ENCODE results near the gene PARVA.

The PARVA gene

DNA sequence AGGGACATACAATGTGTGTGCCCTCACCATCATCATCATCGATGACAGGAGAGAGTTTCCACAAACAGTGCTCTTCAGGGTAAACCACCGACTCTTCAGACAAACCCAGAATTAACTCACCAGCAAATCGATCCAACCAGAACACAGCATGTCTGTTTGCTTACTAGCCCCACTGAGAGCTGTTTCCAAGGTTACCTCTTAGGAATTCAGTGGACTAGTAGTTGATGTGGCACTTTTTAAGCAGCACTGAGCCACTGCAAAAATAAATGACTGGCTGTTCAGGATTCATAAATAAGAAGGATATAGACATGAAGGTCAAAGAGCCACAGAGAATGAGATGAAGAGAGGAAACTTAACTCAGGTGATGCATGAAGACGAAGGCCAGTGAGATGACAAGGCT, 83.1 kb downstream of the PARVA start:
- peaks cover 12% of the 10 kb centered on the region for H3K9me3 ChIP-seq (ENCODE audit: control insufficient read depth, insufficient read depth, low read depth, low read length)
- no peaks in the 10 kb centered on the region for H3K27me3 ChIP-seq (ENCODE audit: control insufficient read depth, insufficient read depth, low read length)
- H3K4me3 ChIP-seq (ENCODE audit: low read depth, low read length): no peak overlapping the region
- H3K27ac ChIP-seq (ENCODE audit: low read depth, low read length): no peak overlapping the region
- H3K36me3 ChIP-seq (ENCODE audit: control insufficient read depth, insufficient read depth, low read length): no peaks in the 10 kb centered on the region
- H3K4me1 ChIP-seq (ENCODE audit: control insufficient read depth, insufficient read depth, low read length): no peaks in the 10 kb centered on the region
- no peak overlapping the region for H3K9ac ChIP-seq (ENCODE audit: low read length)

DNA sequence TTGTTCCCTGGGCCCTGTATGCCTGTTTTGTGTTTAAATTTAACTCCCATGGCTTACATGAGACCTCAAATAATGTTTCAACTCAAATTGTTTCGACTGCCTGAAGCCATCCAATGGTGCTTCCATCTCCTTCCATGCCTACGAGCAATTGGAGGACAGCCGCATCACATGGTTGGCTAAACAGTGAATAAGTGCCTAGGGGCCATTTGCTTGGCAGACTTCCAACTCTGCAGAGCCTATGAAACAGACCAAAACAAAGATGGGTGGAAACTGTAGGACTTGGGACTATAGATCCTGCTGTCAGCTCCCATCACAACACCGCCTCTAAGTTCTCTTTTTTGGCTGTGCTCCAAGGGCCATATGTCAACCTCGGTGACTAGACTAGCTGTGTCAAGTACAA, 84.1 kb downstream of the PARVA start:
- Histone ChIP-seq H3K4me1 (ENCODE audit: control insufficient read depth, insufficient read depth, low read length) (no peaks in the 10 kb centered on the region), H3K9me3 (ENCODE audit: control insufficient read depth, insufficient read depth, low read depth, low read length) (peaks cover 12% of the 10 kb centered on the region), H3K4me3 (ENCODE audit: low read depth, low read length) (no peak overlapping the region), H3K9ac (ENCODE audit: low read length) (no peak overlapping the region), H3K27ac (ENCODE audit: low read depth, low read length) (no peak overlapping the region), H3K36me3 (ENCODE audit: control insufficient read depth, insufficient read depth, low read length) (no peaks in the 10 kb centered on the region), H3K27me3 (ENCODE audit: control insufficient read depth, insufficient read depth, low read length) (no peaks in the 10 kb centered on the region)

DNA sequence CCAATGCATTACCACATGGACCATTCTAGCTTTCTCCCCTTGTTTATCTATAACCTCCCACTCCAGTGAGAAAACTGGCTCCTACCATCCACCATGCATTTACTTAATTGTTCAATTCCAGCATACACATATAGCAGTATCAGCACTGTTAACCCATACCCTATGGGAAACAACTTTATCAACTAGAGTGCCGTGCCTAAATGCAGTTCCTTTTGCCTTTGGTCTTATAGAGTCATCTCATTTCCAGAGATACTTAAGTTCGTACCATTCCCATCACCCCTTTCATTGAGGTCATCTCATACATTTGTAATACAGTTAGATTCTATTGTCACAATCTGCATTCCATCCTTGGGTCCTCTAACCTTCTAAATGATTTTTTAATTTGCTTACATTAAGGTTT, 86.9 kb downstream of the PARVA start:
- Histone ChIP-seq H3K27me3 (ENCODE audit: control insufficient read depth, insufficient read depth, low read length) (no peaks in the 10 kb centered on the region), H3K9me3 (ENCODE audit: control insufficient read depth, insufficient read depth, low read depth, low read length) (peaks cover 12% of the 10 kb centered on the region), H3K36me3 (ENCODE audit: control insufficient read depth, insufficient read depth, low read length) (no peaks in the 10 kb centered on the region), H3K4me1 (ENCODE audit: control insufficient read depth, insufficient read depth, low read length) (no peaks in the 10 kb centered on the region), H3K9ac (ENCODE audit: low read length) (no peak overlapping the region), H3K4me3 (ENCODE audit: low read depth, low read length) (no peak overlapping the region), H3K27ac (ENCODE audit: low read depth, low read length) (no peak overlapping the region)

DNA sequence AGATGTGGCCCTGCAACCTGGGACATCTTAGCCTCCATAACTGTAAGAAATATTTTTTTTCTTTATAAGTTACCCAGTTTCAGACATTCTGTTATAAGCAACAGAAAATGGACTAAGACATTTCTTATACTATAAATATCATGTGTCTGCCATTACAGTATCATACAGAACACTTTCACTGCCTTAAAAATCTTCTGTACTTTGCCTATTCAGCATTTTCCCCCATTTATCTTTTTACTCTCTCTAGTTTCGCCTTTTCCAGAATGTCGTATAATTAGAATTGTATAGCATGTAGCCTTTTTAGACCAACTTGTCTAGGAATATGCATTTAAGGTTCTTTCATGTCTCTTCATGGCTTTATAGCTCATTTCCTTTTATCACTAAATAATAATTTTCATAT, 88.0 kb downstream of the PARVA start:
- H3K4me1 ChIP-seq (ENCODE audit: control insufficient read depth, insufficient read depth, low read length): no peaks in the 10 kb centered on the region
- no peak overlapping the region for H3K4me3 ChIP-seq (ENCODE audit: low read depth, low read length)
- no peaks in the 10 kb centered on the region for H3K36me3 ChIP-seq (ENCODE audit: control insufficient read depth, insufficient read depth, low read length)
- H3K27ac ChIP-seq (ENCODE audit: low read depth, low read length): no peak overlapping the region
- no peak overlapping the region for H3K9ac ChIP-seq (ENCODE audit: low read length)
- peaks cover 12% of the 10 kb centered on the region for H3K9me3 ChIP-seq (ENCODE audit: control insufficient read depth, insufficient read depth, low read depth, low read length)
- no peaks in the 10 kb centered on the region for H3K27me3 ChIP-seq (ENCODE audit: control insufficient read depth, insufficient read depth, low read length)

DNA sequence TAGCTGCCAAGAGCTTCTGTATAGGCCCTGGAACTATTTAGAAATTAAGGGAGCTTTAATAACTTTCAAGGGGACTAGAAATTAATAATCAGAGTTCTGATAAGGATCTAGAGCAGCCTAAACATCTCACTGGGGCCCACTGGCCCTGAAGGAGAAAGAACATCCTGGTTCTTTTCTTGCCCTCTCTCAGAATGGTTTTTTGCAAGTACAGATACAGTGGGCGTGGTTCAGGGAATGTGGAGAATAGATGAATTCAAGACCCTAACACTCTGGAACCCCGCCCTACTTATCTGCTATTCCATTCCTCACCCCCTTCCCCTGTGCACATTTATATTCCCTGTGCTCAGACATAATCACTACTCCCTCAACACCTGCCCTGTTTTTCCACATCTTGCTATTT, 90.2 kb downstream of the PARVA start:
- Histone ChIP-seq H3K4me1 (ENCODE audit: control insufficient read depth, insufficient read depth, low read length) (peaks cover 6% of the 10 kb centered on the region), H3K9me3 (ENCODE audit: control insufficient read depth, insufficient read depth, low read depth, low read length) (peaks cover 12% of the 10 kb centered on the region), H3K27me3 (ENCODE audit: control insufficient read depth, insufficient read depth, low read length) (no peaks in the 10 kb centered on the region), H3K36me3 (ENCODE audit: control insufficient read depth, insufficient read depth, low read length) (no peaks in the 10 kb centered on the region), H3K4me3 (ENCODE audit: low read depth, low read length) (no peak overlapping the region), H3K27ac (ENCODE audit: low read depth, low read length) (no peak overlapping the region), H3K9ac (ENCODE audit: low read length) (no peak overlapping the region)

DNA sequence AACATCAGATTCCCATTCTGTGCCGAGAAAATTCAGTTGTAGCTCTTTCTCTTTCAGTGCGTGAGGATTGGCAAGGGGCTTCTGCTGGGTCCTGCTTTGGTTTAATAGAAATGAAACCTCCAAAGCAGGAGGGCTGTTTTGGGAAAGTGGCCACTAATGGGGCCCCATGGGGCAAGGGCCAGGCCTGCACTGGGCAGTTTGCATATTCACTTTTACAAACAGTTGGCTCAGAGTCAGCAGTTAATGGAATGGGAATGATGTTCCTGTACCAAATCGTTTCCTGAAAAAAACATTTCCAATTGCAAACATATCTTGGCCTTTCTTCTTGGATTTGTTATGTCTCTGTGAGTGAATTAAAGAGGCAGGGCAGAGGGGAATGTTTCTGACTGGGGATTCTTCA, 92.1 kb downstream of the PARVA start:
- no peaks in the 10 kb centered on the region for H3K27me3 ChIP-seq (ENCODE audit: control insufficient read depth, insufficient read depth, low read length)
- peaks cover 17% of the 10 kb centered on the region for H3K4me1 ChIP-seq (ENCODE audit: control insufficient read depth, insufficient read depth, low read length)
- H3K9ac ChIP-seq (ENCODE audit: low read length): no peak overlapping the region
- peaks cover 6% of the 10 kb centered on the region for H3K9me3 ChIP-seq (ENCODE audit: control insufficient read depth, insufficient read depth, low read depth, low read length)
- H3K27ac ChIP-seq (ENCODE audit: low read depth, low read length): no peak overlapping the region
- no peaks in the 10 kb centered on the region for H3K36me3 ChIP-seq (ENCODE audit: control insufficient read depth, insufficient read depth, low read length)
- no peak overlapping the region for H3K4me3 ChIP-seq (ENCODE audit: low read depth, low read length)

DNA sequence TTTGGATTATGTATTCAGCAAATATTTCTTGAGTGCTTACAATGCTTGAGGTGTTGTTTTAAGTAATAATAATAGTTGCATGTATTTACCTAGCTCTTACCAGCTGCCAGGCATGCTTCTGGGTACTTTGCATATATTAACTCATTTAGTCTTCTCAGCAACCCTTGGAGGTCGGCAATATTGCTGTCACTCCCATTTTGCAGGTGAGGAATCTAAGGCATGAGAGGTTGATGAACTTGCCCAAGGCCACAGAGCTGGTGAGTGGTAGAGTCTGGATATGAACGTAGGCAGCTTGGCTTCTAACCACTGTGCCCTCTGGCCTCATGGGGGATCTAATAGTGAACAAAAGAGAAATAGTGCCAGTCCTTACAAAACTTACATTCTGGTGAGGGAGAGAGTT, 92.9 kb downstream of the PARVA start:
- H3K27me3 ChIP-seq (ENCODE audit: control insufficient read depth, insufficient read depth, low read length): no peaks in the 10 kb centered on the region
- H3K4me1 ChIP-seq (ENCODE audit: control insufficient read depth, insufficient read depth, low read length): peaks cover 17% of the 10 kb centered on the region
- H3K4me3 ChIP-seq (ENCODE audit: low read depth, low read length): no peak overlapping the region
- peaks cover 4% of the 10 kb centered on the region; the same call in 1 of the 2 replicates for H3K36me3 ChIP-seq (ENCODE audit: control insufficient read depth, insufficient read depth, low read length)
- H3K9ac ChIP-seq (ENCODE audit: low read length): no peak overlapping the region
- no peak overlapping the region for H3K27ac ChIP-seq (ENCODE audit: low read depth, low read length)
- no peaks in the 10 kb centered on the region for H3K9me3 ChIP-seq (ENCODE audit: control insufficient read depth, insufficient read depth, low read depth, low read length)

DNA sequence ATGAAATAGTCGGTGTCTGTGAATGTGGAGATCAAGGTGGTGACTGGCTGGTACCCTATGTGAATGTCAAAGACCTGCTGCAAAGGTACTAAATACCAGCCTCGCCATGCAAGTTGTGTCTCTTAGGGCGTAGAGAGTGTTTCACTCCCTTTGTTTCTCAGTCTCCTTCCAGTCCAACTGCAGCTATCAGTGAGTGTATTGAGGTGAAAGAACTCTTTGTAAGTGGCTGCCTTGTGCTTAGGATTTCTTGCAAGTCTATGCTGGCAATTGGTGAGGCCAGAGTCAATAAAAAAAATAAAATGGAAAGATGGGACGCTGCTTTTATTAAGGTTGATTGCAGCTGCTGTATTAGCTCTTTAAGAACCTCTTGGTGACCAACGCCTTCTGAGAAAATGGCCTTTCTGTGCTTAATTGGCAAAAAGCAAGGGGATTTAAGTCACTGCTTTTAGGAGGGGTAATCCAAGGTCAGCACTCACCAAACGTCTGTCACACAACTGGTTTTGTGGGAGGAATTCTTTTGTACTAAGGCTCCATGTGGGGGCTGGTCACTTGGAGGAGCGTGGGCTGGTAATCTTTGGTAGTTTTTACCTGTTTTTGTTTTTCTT, 95.1 kb downstream of the PARVA start:
- no peak overlapping the region for H3K4me3 ChIP-seq (ENCODE audit: low read depth, low read length)
- H3K36me3 ChIP-seq (ENCODE audit: control insufficient read depth, insufficient read depth, low read length): peaks cover 4% of the 10 kb centered on the region; the same call in 1 of the 2 replicates
- no peak overlapping the region for H3K27ac ChIP-seq (ENCODE audit: low read depth, low read length)
- no peaks in the 10 kb centered on the region for H3K27me3 ChIP-seq (ENCODE audit: control insufficient read depth, insufficient read depth, low read length)
- H3K9me3 ChIP-seq (ENCODE audit: control insufficient read depth, insufficient read depth, low read depth, low read length): no peaks in the 10 kb centered on the region
- H3K4me1 ChIP-seq (ENCODE audit: control insufficient read depth, insufficient read depth, low read length): peaks cover 17% of the 10 kb centered on the region
- H3K9ac ChIP-seq (ENCODE audit: low read length): no peak overlapping the region

DNA sequence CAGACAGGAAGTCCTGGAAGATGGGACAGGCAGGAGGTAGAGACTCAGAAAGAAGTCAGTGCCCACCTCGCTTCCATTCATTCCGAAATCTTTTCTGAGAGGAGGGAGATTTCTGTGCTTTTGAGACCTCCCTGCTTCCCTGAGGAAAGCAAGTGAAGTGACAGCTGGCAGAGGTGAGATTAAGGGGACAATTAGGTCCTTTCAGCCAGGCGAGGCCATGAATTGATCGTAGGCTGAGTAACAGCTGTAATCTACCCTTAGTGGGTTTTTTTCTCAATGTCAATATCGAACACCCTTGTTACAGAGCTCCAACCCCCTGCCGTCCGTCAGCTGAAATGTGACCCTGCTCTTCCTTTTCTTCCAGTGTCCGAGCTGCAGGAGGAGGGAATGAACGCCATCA, 96.0 kb downstream of the PARVA start:
- H3K27ac ChIP-seq (ENCODE audit: low read depth, low read length): no peak overlapping the region
- H3K4me1 ChIP-seq (ENCODE audit: control insufficient read depth, insufficient read depth, low read length): peaks cover 17% of the 10 kb centered on the region
- peaks cover 4% of the 10 kb centered on the region; the same call in 1 of the 2 replicates for H3K36me3 ChIP-seq (ENCODE audit: control insufficient read depth, insufficient read depth, low read length)
- H3K4me3 ChIP-seq (ENCODE audit: low read depth, low read length): no peak overlapping the region
- H3K9me3 ChIP-seq (ENCODE audit: control insufficient read depth, insufficient read depth, low read depth, low read length): no peaks in the 10 kb centered on the region
- H3K27me3 ChIP-seq (ENCODE audit: control insufficient read depth, insufficient read depth, low read length): no peaks in the 10 kb centered on the region
- no peak overlapping the region for H3K9ac ChIP-seq (ENCODE audit: low read length)

DNA sequence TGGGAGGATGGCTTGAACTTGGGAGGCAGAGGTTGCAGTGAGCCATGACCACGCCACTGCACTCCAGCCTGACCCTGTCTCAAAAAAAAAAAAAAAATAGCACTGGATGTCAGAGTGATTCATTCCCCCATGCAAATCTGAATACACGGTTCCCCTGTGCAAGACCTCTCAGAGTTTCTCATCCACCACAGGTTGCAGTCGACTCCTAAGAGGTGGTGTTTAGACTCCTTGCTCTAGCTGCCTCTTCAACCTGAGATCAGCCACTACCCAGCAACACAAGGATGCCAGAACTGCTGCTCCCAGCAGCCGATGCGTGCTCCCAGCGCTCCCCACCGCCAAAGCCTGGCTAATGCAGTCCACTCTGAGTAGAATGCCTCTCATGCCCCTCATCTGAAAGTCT, 97.5 kb downstream of the PARVA start:
- Histone ChIP-seq H3K4me1 (ENCODE audit: control insufficient read depth, insufficient read depth, low read length) (peaks cover 17% of the 10 kb centered on the region), H3K9ac (ENCODE audit: low read length) (no peak overlapping the region), H3K27ac (ENCODE audit: low read depth, low read length) (no peak overlapping the region), H3K9me3 (ENCODE audit: control insufficient read depth, insufficient read depth, low read depth, low read length) (no peaks in the 10 kb centered on the region), H3K27me3 (ENCODE audit: control insufficient read depth, insufficient read depth, low read length) (no peaks in the 10 kb centered on the region), H3K4me3 (ENCODE audit: low read depth, low read length) (no peak overlapping the region), H3K36me3 (ENCODE audit: control insufficient read depth, insufficient read depth, low read length) (peaks cover 4% of the 10 kb centered on the region; the same call in 1 of the 2 replicates)

DNA sequence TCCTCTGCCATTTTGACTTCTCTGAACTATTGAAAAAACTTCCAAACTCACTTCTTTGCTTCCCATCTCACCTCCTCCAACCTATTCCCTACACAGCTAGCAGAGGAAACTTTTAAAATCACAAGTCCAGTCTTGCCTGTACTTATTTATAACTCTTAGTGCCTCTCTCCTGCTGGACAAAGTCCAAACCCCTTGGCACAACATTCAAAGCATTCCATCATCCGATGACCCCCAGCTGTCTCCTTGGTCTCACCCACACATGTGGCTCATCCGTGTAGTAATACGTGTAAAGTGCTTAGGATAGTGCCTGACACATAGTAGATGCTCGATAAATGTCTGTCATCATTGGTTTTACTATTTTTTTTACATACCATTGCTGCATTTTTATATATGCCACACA, 101.4 kb downstream of the PARVA start:
- no peaks in the 10 kb centered on the region for H3K27me3 ChIP-seq (ENCODE audit: control insufficient read depth, insufficient read depth, low read length)
- peaks cover 7% of the 10 kb centered on the region for H3K36me3 ChIP-seq (ENCODE audit: control insufficient read depth, insufficient read depth, low read length)
- H3K27ac ChIP-seq (ENCODE audit: low read depth, low read length): no peak overlapping the region
- H3K4me1 ChIP-seq (ENCODE audit: control insufficient read depth, insufficient read depth, low read length): no peaks in the 10 kb centered on the region
- no peaks in the 10 kb centered on the region for H3K9me3 ChIP-seq (ENCODE audit: control insufficient read depth, insufficient read depth, low read depth, low read length)
- no peak overlapping the region for H3K9ac ChIP-seq (ENCODE audit: low read length)
- H3K4me3 ChIP-seq (ENCODE audit: low read depth, low read length): no peak overlapping the region

DNA sequence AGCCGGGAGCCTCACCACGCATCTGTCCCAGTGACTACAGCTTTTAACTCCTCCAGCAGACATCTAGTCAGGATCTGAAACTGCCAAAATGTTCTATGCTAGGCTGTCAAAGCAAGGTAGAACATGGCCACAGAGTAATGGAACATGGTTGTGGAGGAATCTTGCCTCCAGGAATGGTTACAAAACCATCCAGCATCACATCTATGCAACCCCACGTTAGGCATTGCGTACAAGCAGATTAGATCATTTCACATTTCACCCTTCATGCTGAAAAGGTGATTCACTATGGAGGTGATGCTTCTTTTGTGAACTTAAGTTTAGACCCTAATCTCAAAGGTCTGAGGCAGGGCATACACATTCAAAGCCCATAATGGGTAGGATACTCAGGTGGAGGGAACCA, 103.0 kb downstream of the PARVA start:
- Histone ChIP-seq H3K27me3 (ENCODE audit: control insufficient read depth, insufficient read depth, low read length) (no peaks in the 10 kb centered on the region), H3K4me1 (ENCODE audit: control insufficient read depth, insufficient read depth, low read length) (no peaks in the 10 kb centered on the region), H3K27ac (ENCODE audit: low read depth, low read length) (no peak overlapping the region), H3K9ac (ENCODE audit: low read length) (no peak overlapping the region), H3K9me3 (ENCODE audit: control insufficient read depth, insufficient read depth, low read depth, low read length) (no peaks in the 10 kb centered on the region), H3K4me3 (ENCODE audit: low read depth, low read length) (no peak overlapping the region), H3K36me3 (ENCODE audit: control insufficient read depth, insufficient read depth, low read length) (peaks cover 4% of the 10 kb centered on the region)

All from HUES6 (cell line).